A673 (cell line): ENCODE results near the gene BEND3. TPM values are rescaled to one million over a fixed set of nuclear protein-coding genes. Genes with fewer than 3 reads are reported as not detected.

ENCODE experiments used
- BruUV-seq: library from RNA; stranded (reverse); fragments of 400-500 nt; replicated peaks from 2 replicates; lab custom pipeline; 2021; lab: Mats Ljungman, UMichigan
- CTCF ChIA-PET: fragments of 300-600 bp; sonication (Branson Sonifier 250); formaldehyde crosslinking; loops from one replicate; lab custom pipeline; 2022; ENCODE audit warnings: antibody characterized with exemption; lab: Charles Lee
- POLR2A ChIA-PET: fragments of 300-600 bp; sonication (Branson Sonifier 250); formaldehyde crosslinking; loops from one replicate; lab custom pipeline; 2022; ENCODE audit warnings: antibody characterized with exemption; ENCODE audit not compliant: low non-redundant PET; lab: Charles Lee
- DNase-seq: peaks from one replicate; pipeline ENCODE4 v3.0.0-alpha.2; 2015; ENCODE audit warnings: low spot score
- H3K27ac ChIP-seq: fragments of 200-600 bp; sonication (generic); 2 replicates; pipeline ENCODE4 v1.5.1; 2016; ENCODE audit warnings: mixed run types, low read depth, mild to moderate bottlenecking, mixed read lengths, antibody characterized with exemption, low read length; ENCODE audit not compliant: poor library complexity, severe bottlenecking
- H3K27me3 ChIP-seq: fragments of 200-600 bp; sonication (generic); replicated peaks from 2 replicates; pipeline ENCODE4 v1.6.1; 2017; ENCODE audit warnings: mixed run types, low read depth, mild to moderate bottlenecking, mixed read lengths, antibody characterized with exemption, low read length; ENCODE audit not compliant: insufficient read depth, poor library complexity
- H3K36me3 ChIP-seq: fragments of 200-600 bp; sonication (generic); 2 replicates; pipeline ENCODE4 v1.6.1; 2016; ENCODE audit warnings: mixed run types, mild to moderate bottlenecking, mixed read lengths, antibody characterized with exemption, low read length; ENCODE audit not compliant: insufficient read depth, poor library complexity, severe bottlenecking
- H3K4me1 ChIP-seq: fragments of 200-600 bp; sonication (generic); 2 replicates; pipeline ENCODE4 v1.6.1; 2017; ENCODE audit warnings: mixed run types, mild to moderate bottlenecking, mixed read lengths, antibody characterized with exemption, low read length; ENCODE audit not compliant: insufficient read depth, poor library complexity, severe bottlenecking
- H3K4me3 ChIP-seq: fragments of 200-600 bp; sonication (generic); 2 replicates; pipeline ENCODE4 v1.5.1; 2016; ENCODE audit warnings: low read depth, mixed run types, mild to moderate bottlenecking, mixed read lengths, low read length; ENCODE audit not compliant: poor library complexity, severe bottlenecking
- H3K9me3 ChIP-seq: fragments of 200-600 bp; sonication (generic); 2 replicates; pipeline ENCODE4 v1.6.1; 2016; ENCODE audit warnings: mixed run types, low read depth, mild to moderate bottlenecking, mixed read lengths, antibody characterized with exemption, low read length; ENCODE audit not compliant: poor library complexity, severe bottlenecking
- EZH2 ChIP-seq: fragments of 200-600 bp; sonication (generic); IDR thresholded peaks from 2 replicates; pipeline ENCODE4 v1.6.1; 2017; ENCODE audit warnings: borderline replicate concordance, low read depth, mild to moderate bottlenecking, mixed read lengths, antibody characterized with exemption, low read length; ENCODE audit not compliant: poor library complexity, severe bottlenecking
- intact Hi-C: fragments of 100-400 bp; cut with micrococcal nuclease; formaldehyde crosslinking; loops from one replicate; pipeline ENCODE4 v1.10.0; 2022; ENCODE audit not compliant: unreplicated experiment
- total RNA-seq: library from RNA; stranded (reverse); gene quantifications from 2 replicates; pipeline ENCODE4 v1.2.3, GENCODE V29; 2021
- TF ChIP-seq, protein P1 (sequence below): fragments of 300-800, 200-600 bp; sonication (generic); conservative IDR thresholded peaks from 2 replicates; pipeline ENCODE4 v1.5.1; 2017; ENCODE audit warnings: low read depth, mild to moderate bottlenecking, antibody characterized with exemption, low read length, moderate library complexity, mixed read lengths

Gene BEND3
- total RNA-seq, 1 experiment from 2014 or later, result 10.9 TPM

GRCh38 chr6:107122748-107123147, 7.4 kb upstream of the BEND3 start:
- BruUV-seq, result no TSS peak
- no peak for TF ChIP-seq EZH2
- TF ChIP-seq, protein P1, sequence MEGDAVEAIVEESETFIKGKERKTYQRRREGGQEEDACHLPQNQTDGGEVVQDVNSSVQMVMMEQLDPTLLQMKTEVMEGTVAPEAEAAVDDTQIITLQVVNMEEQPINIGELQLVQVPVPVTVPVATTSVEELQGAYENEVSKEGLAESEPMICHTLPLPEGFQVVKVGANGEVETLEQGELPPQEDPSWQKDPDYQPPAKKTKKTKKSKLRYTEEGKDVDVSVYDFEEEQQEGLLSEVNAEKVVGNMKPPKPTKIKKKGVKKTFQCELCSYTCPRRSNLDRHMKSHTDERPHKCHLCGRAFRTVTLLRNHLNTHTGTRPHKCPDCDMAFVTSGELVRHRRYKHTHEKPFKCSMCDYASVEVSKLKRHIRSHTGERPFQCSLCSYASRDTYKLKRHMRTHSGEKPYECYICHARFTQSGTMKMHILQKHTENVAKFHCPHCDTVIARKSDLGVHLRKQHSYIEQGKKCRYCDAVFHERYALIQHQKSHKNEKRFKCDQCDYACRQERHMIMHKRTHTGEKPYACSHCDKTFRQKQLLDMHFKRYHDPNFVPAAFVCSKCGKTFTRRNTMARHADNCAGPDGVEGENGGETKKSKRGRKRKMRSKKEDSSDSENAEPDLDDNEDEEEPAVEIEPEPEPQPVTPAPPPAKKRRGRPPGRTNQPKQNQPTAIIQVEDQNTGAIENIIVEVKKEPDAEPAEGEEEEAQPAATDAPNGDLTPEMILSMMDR, result no peak
- no peaks in the 10 kb centered on the region for H3K27me3 ChIP-seq
- no peaks in the 10 kb centered on the region for H3K4me1 ChIP-seq
- H3K36me3 ChIP-seq, result no peaks in the 10 kb centered on the region
- H3K27ac ChIP-seq, result no peak overlapping the region
- H3K4me3 ChIP-seq, result no peak overlapping the region
- POLR2A ChIA-PET, result interaction anchor here (1.0 kb wide), 1 partner anchor 8 kb away, joined by 3 read pairs; no protein-coding TSS in a partner anchor
- CTCF ChIA-PET, result no interaction called here
- intact Hi-C loops, result no loop called here
- DNase-seq, result no peak
- H3K9me3 ChIP-seq, result no peaks in the 10 kb centered on the region

DNA sequence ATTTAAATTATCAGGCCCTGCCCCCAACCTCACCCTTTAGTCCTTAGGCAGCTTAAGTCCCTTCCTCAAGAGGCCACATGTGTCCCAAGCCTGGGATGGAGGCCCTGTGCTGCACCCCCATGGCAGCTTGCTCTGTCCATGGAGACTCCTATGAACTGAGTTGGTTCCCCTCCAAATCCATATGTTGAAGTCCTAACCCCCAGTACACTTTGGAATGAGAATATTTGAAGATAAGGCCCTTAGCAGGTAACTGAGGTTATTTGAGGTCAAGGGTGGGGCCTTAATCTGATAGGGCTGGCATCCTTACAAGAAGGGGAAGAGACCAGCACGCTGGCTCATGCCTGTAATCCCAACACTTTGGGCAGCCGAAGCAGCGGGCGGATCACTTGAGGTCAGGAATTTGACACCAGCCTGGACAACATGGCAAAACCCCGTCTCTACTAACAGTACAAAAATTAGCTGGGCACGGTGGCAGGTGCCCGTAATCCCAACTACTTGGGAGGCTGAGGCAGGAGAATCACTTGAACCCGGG, 6.7 kb upstream of the BEND3 start:
- no TSS peak for BruUV-seq

DNA sequence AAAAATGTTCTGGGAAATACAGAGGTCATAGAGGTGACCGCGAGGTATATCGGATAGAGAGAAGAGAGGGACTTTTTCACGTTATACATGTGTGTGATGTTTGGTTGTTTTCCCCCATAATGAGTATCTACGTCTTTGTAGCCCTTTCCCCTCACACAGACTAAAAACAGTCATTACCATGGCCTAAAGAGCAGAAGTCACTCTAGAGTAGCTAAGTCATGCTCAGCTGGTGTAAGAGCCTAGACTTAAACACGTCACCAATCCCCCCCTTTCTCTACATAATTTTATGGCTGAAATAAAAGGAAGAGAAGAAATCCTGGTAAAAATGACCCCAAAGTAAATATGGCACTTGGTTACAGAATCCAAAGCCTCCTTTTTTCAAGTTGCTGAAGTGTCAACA, 6.0 kb upstream of the BEND3 start:
- H3K27me3 ChIP-seq, result no peaks in the 10 kb centered on the region
- intact Hi-C loops, result no loop called here
- H3K4me1 ChIP-seq, result peaks cover 9% of the 10 kb centered on the region
- no TSS peak for BruUV-seq
- H3K36me3 ChIP-seq, result no peaks in the 10 kb centered on the region
- no peak for TF ChIP-seq EZH2
- TF ChIP-seq, protein P1, result no peak
- ChIA-PET CTCF (no interaction called here), POLR2A (no interaction called here)
- no peak overlapping the region for H3K27ac ChIP-seq
- H3K9me3 ChIP-seq, result no peaks in the 10 kb centered on the region
- DNase-seq, result no peak
- H3K4me3 ChIP-seq, result no peak overlapping the region

More for the DNA sequence above, 6.7 kb upstream of the BEND3 start:
- Histone ChIP-seq H3K4me3 (no peak overlapping the region), H3K4me1 (peaks cover 2% of the 10 kb centered on the region), H3K27ac (no peak overlapping the region), H3K27me3 (no peaks in the 10 kb centered on the region), H3K9me3 (no peaks in the 10 kb centered on the region), H3K36me3 (no peaks in the 10 kb centered on the region)
- POLR2A ChIA-PET, result interaction anchor here (1.0 kb wide), 1 partner anchor 9 kb away, joined by 3 read pairs; no protein-coding TSS in a partner anchor
- DNase-seq, result no peak
- CTCF ChIA-PET, result no interaction called here
- intact Hi-C loops, result no loop called here
- TF ChIP-seq, protein P1, result no peak
- no peak for TF ChIP-seq EZH2
